GM12875 (cell line): ENCODE measurements around the gene PPM1D.
A peak's percentile ranks its signal among the peaks of the same experiment; 100 is the strongest.
"Not testable (repeated sequence)": the region's sequence is repeated elsewhere in the genome, so short reads cannot be mapped to it uniquely, and the experiment has no call there.

Experiments used
- H3K4me3 ChIP-seq: one replicate; pipeline ENCODE4 v1.5.1; 2011; ENCODE audit warnings: low read depth, low read length, control low read depth
- CTCF ChIP-seq: IDR thresholded peaks from 2 replicates; pipeline ENCODE4 v1.5.1; 2011; ENCODE audit warnings: low read depth, mild to moderate bottlenecking, control low read depth, inconsistent platforms, low read length, moderate library complexity, borderline replicate concordance; ENCODE audit not compliant: insufficient read depth

PPM1D gene

DNA sequence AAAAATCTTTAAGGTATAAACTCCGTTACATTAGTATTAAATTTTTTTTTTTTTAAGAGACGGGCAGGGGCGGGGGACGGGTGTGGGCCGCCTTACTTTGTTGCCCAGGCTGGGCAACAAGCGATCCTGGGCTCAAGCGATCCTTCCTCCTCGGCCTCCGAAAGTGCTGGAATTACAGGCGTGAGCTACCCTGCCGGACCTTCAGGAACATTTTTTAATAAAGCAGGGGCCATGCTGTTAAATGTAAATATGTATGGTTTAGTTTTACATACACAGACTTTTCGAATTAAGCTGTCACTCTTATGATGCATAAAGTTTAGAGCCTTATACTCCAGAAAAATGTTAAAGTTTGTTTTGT, 2.4 kb downstream of the PPM1D start:
- no peak for TF ChIP-seq CTCF
- H3K4me3 ChIP-seq = peak overlapping the region; percentile 56

GRCh38 chr17:60602871-60603270, 2.9 kb downstream of the PPM1D start:
- no peak for TF ChIP-seq CTCF
- H3K4me3 ChIP-seq = no peak overlapping the region

- not testable (repeated sequence) for H3K4me3 ChIP-seq
Measured at GRCh38 chr17:60603477-60603876, 3.5 kb downstream of the PPM1D start.

DNA sequence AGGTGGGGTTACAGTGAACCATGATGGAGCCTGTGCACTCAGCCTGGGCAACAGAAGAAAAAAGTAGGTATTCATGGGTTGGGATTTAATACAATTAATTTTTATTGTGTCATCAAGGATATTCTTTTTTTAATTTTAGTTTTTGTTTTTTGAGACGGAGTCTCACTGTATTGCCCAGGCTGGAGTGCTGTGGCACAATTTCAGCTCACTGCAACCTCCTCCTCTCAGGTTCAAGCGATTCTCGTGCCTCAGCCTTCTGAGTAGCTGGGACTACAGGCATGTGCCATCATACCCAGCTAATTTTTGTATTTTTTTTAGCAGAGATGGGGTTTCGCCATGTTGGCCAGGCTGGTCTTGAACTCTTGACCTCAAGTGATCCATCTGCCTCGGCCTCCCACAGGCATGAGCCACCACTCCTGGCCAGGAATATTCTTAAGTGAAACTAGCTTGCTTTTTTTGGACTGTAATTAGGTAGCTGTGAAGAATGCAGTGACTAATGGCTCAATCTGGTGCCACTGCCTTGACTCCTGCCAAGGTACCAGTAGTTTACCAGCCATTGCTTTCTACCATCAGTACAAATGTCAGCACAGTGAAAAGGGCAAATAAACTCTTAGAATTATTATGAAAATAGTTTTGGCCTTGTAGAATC, 4.8 kb downstream of the PPM1D start:
- no peak for TF ChIP-seq CTCF
- no peak overlapping the region for H3K4me3 ChIP-seq

GRCh38 chr17:60606036-60606435, 6.0 kb downstream of the PPM1D start:
- H3K4me3 ChIP-seq = no peak overlapping the region
- TF ChIP-seq CTCF = no peak

DNA sequence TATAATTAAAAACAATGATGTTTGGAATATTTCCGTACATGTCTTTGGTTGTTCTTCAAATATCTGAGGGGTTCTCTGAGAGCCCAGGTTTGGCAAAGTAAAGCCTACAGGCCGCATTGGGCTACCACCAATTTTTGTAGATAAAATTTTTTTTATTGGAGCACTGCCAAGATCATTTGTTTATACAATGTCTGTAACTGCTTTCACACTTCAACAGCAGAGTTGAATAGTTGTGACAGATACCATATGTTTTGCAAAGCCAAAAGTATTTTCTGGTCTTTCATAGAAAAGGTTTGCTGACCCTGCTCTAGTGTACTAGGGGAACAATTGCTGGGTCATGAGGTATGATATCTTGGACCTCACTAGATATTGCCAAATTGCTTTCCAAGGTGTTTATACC, 10.5 kb downstream of the PPM1D start:
- TF ChIP-seq CTCF = no peak
- H3K4me3 ChIP-seq = no peak overlapping the region

- H3K4me3 ChIP-seq = not testable (repeated sequence)
Measured at GRCh38 chr17:60611321-60611720, 11.3 kb downstream of the PPM1D start.

- no peak overlapping the region for H3K4me3 ChIP-seq
Measured at GRCh38 chr17:60613325-60613724, 13.3 kb downstream of the PPM1D start.

DNA sequence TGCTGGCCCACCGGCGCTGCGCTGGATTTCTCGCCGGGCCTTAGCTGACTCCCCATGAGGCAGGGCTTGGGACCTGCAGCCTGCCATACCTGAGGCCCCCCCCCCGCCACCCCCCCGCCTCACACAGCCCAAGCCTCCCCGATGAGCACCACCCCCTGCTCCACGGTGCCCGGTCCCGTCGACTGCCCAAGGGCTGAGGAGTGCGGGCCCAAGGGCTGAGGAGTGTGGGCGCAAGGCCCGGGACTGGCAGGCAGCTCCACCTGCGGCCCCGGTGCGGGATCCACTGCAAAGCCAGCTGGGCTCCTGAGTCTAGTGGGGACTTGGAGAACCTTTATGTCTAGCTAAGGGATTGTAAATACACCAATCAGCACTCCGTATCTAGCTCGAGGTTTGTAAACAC, 13.8 kb downstream of the PPM1D start:
- H3K4me3 ChIP-seq = not testable (repeated sequence)

More at GRCh38 chr17:60613325-60613724, 13.3 kb downstream of the PPM1D start:
- no peak for TF ChIP-seq CTCF

DNA sequence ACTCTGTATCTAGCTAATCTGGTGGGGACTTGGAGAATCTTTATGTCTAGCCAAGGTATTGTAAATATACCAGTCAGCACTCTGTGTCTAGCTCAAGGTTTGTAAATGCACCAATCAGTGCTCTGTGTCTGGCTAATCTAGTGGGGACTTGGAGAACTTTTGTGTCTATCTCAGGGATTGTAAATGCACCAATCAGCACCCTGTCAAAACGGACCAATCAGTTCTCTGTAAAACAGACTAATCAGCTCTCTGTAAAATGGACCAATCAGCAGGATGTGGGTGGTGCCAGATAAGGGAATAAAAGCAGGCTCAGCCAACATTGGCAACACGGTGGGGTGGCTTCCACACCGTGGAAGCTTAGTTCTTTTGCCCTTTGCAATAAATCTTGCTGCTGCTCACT, 14.3 kb downstream of the PPM1D start:
- not testable (repeated sequence) for H3K4me3 ChIP-seq
